ENCODE results near the gene CTSF.

The CTSF gene

DNA sequence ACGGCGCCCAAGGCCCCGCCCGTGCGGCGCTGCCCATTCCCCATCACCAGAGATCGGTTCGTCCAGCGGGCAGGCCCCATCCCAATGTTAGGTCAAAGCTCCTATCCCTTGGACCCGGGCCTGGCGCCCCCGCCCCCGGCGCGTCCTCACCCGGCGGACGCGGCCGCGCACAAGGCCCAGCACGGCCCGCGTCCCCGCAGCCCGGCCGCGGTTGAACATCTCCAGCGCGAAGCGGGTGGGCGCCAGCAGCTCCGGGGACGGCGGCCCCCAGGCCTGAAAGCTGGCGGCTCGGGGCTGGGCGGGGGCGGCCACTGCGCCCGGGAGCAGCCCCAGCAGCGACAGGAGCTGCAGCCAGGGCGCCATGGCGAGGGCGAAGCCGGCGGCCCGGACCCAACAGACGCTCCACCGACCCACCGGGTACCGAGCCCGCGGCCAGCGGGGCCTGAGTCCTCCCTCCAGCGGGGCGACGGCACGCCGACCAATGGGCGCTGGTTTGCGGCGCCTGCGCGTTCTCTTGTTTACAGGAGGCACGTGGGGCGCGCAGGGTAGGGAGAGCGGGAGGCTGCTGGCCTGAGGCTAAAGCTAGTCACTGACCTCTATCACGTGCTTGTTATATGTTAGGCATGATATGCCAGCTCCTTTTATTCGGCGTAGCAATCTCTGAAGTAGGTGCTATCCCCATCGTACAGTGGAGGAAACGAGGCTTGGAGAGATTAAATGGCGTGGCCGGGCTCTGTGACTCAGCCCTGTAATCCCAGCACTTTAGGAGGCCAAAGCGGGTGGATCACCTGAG, at the start of gene CTSF:
CTSF (minus strand) TSS at position 483 of the 793 bp plus-strand sequence; CDS start at position 363, 120 bp downstream.
- no peak for TF ChIP-seq GATA2 (IDR thresholded peaks at IDR 0.05; ENCODE audit: low read depth, low read length)

GRCh38 chr11:66617155-66617834, 48.9 kb upstream of the CTSF start:
- no peak for TF ChIP-seq GATA2 (IDR thresholded peaks at IDR 0.05; ENCODE audit: low read depth, low read length)
- TF ChIP-seq GATA3 (IDR thresholded peaks at IDR 0.05; ENCODE audit: low read depth, low read length): no peak

- TF ChIP-seq GATA3 (IDR thresholded peaks at IDR 0.05; ENCODE audit: low read depth, low read length) (no peak), GATA2 (IDR thresholded peaks at IDR 0.05; ENCODE audit: low read depth, low read length) (no peak)
Observed at GRCh38 chr11:66616379-66617154, 48.2 kb upstream of the CTSF start, which contains the start of gene RBM14. TSS of gene RBM14 (plus strand) at chr11:66616630. CDS start at chr11:66616721, 91 bp downstream.

- TF ChIP-seq GATA2 (IDR thresholded peaks at IDR 0.05; ENCODE audit: low read depth, low read length) (no peak), GATA3 (IDR thresholded peaks at IDR 0.05; ENCODE audit: low read depth, low read length) (no peak)
Observed at GRCh38 chr11:66614073-66614472, 45.7 kb upstream of the CTSF start.

- TF ChIP-seq GATA2 (IDR thresholded peaks at IDR 0.05; ENCODE audit: low read depth, low read length): no peak
- TF ChIP-seq GATA3 (IDR thresholded peaks at IDR 0.05; ENCODE audit: low read depth, low read length): no peak
Observed at GRCh38 chr11:66612458-66612857, 44.1 kb upstream of the CTSF start.

DNA sequence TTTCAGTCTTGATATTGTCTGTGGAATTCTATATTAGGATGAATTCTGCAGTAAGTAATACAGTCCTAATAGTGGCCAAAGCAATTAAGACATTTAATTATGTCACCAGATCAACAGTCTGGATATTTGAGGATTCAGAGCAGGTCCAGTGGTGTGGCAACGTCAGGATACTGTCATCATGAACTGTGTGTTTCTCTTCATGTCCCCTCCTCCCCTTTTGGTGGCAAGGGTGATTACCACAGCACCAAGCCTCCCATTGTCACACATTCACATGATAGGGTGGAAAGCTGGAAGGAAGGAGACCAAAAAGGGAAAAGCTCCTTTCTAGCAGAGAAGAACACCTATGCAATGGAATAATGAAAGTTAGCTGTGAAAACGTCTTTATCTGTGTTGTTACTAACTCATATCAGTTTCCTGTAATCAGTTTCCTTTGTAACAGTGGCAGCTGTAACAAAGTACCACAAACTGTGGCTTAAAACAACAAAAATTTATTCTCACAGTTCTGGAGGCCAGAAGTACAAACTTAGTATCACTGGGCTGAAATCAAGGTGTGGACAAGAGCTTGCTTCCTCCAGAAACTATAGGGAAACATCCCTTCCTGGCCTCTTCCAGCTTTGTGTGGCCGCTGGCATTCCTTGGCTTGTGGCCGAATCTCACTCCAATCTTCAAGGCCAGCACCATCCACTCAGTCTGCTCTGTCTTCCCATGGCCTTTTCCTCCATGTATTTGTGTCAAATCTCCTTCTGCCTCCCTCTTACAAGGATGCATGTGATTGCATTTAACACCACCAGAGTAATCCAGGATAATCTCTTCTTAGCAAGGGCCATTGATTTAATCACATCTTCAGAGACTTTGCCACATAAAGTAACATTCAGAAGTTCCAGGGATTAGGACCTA, 41.6 kb upstream of the CTSF start:
- TF ChIP-seq GATA2 (IDR thresholded peaks at IDR 0.05; ENCODE audit: low read depth, low read length) (no peak), GATA3 (IDR thresholded peaks at IDR 0.05; ENCODE audit: low read depth, low read length) (no peak)

DNA sequence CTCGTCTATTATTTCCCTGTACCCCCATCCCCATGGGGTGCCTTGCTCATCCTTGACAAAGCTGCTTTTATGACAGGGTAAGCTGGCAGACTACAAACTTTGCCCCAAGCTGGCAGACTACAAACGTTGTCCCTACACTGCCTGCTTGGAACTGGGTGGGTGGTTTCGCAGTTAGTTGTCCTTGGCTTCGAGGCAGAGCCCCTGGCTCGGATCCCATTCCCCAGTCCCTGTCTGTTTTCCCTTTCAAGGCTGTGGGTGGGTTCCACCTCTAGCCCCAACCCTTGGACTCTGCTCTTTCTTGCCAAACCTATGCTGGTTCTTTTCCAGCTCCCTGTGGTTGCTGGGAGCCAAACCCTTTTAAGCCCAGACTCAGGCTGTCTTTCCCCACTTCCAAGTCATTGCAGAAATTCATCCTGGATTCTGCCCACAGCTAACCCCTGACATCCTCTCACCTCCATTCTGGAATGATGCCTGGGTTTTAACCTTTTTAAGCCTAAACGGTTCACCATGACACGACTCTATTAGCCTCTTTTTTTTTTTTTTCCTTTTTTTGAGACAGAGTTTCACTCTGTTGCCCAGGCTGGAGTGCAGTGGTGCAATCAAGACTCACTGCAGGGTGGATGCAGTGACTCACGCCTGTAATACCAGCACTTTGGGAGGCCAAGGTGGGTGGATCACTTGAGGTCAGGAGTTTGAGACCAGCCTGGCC, 38.9 kb upstream of the CTSF start:
- TF ChIP-seq GATA2 (IDR thresholded peaks at IDR 0.05; ENCODE audit: low read depth, low read length) (no peak), GATA3 (IDR thresholded peaks at IDR 0.05; ENCODE audit: low read depth, low read length) (no peak)

DNA sequence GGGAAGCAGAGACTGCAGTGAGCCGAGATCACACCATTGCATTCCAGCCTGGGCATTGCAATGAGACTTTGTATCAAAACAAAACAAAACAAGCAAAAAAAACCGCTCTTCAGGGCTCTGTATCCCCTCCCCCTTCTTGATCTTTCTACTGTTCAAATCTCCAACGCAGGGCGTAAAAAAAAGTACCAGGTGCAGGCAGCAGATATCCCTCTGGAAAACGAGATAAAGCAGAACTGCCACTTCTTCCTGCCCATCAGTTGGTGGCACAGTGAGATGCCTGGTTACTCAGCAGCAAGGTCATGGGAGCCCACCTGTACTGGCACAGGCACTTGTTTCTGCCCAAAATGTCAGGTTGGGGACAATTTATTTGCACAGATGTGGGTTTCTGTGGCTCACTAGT, 35.7 kb upstream of the CTSF start:
- TF ChIP-seq GATA2 (IDR thresholded peaks at IDR 0.05; ENCODE audit: low read depth, low read length): no peak
- no peak for TF ChIP-seq GATA3 (IDR thresholded peaks at IDR 0.05; ENCODE audit: low read depth, low read length)

DNA sequence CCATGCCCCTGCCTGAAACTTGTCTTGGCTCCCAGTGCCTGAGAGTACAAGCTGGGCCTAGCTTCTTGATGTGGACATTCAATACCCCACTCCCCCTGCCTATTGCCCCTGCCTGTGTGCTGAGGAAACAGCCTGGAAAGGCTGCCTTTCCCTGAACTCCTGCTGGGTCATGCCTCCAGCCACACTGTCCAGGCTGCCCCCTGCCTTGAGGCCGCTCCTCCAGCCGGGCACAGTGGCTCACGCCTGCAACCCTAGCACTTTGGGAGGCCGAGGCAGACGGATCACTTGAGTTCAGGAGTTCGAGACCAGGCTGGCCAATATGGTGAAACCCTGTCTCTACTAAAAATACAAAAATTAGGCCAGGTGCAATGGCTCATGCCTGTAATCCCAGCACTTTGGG, 34.7 kb upstream of the CTSF start:
- TF ChIP-seq GATA3 (IDR thresholded peaks at IDR 0.05; ENCODE audit: low read depth, low read length) (no peak), GATA2 (IDR thresholded peaks at IDR 0.05; ENCODE audit: low read depth, low read length) (no peak)

GRCh38 chr11:66600631-66601233, 32.3 kb upstream of the CTSF start:
- TF ChIP-seq GATA3 (IDR thresholded peaks at IDR 0.05; ENCODE audit: low read depth, low read length): no peak
- no peak for TF ChIP-seq GATA2 (IDR thresholded peaks at IDR 0.05; ENCODE audit: low read depth, low read length)

GRCh38 chr11:66600219-66600618, 31.8 kb upstream of the CTSF start:
- TF ChIP-seq GATA3 (IDR thresholded peaks at IDR 0.05; ENCODE audit: low read depth, low read length): no peak
- TF ChIP-seq GATA2 (IDR thresholded peaks at IDR 0.05; ENCODE audit: low read depth, low read length): no peak

DNA sequence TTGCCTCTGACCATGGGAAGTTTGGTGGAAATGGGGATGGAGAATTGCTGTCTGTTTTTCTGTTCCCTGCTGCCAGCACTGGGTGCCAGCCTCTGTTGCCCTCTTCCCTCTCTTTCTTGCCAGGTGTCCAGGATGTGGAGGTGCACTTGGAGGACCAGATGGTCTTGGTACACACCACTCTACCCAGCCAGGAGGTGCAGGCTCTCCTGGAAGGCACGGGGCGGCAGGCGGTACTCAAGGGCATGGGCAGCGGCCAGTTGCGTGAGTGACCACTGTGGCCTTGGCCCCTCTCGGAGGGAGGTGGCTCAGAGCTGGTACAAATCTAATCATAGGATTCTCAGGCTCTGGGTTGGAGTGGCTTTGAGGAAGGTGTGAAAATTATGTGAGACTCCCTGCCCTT, 30.6 kb upstream of the CTSF start:
- TF ChIP-seq GATA2 (IDR thresholded peaks at IDR 0.05; ENCODE audit: low read depth, low read length): no peak
